H1 (cell line): ENCODE data around the gene HEATR9. TPM values are rescaled to one million over a fixed set of nuclear protein-coding genes. Genes with fewer than 3 reads are reported as not detected.

Source experiments
- CTCF ChIA-PET: fragments of 300-600 bp; sonication (Branson Sonifier 250); formaldehyde crosslinking; loops from one replicate; lab custom pipeline; 2021; ENCODE audit not compliant: partially characterized antibody; lab: Charles Lee
- POLR2A ChIA-PET: fragments of 300-600 bp; sonication (Branson Sonifier 250); formaldehyde crosslinking; loops from one replicate; lab custom pipeline; 2021; ENCODE audit warnings: inconsistent platforms; ENCODE audit not compliant: partially characterized antibody; lab: Charles Lee
- DNase-seq, 2 experiments: peaks; one replicate each; pipeline versions ENCODE4 v3.0.0 to v3.0.0-alpha.2; 2010 to 2022; ENCODE audit warnings: low spot score in 2 of 2, low read depth in 1 of 2, mixed read lengths in 1 of 2
- FAIRE-seq: peaks from 2 replicates; lab custom pipeline; 2011; peaks lifted over from hg19 to GRCh38; lab: Jason Lieb, UNC
- H2AFZ ChIP-seq: 2 replicates; pipeline ENCODE4 v1.8.1; 2012; ENCODE audit warnings: low read length, inconsistent platforms
- H2AK5ac ChIP-seq: 2 replicates; pipeline ENCODE4 v1.6.1; 2013; ENCODE audit warnings: low read depth, low read length
- H2BK120ac ChIP-seq: replicated peaks from 2 replicates; pipeline ENCODE3; 2013; ENCODE audit warnings: low read depth, low read length, inconsistent platforms
- H2BK12ac ChIP-seq: 2 replicates; pipeline ENCODE4 v1.6.1; 2013; ENCODE audit warnings: low read depth, low read length
- H2BK15ac ChIP-seq: 2 replicates; pipeline ENCODE4 v1.6.1; 2013; ENCODE audit warnings: low read length
- H2BK20ac ChIP-seq: 2 replicates; pipeline ENCODE4 v1.6.1; 2013; ENCODE audit warnings: low read length
- H2BK5ac ChIP-seq: 2 replicates; pipeline ENCODE4 v1.6.1; 2013; ENCODE audit warnings: low read depth, low read length
- H3K14ac ChIP-seq: 2 replicates; pipeline ENCODE4 v1.6.1; 2013; ENCODE audit warnings: inconsistent platforms; ENCODE audit not compliant: insufficient read length
- H3K18ac ChIP-seq: 2 replicates; pipeline ENCODE4 v1.6.1; 2013; ENCODE audit warnings: low read length; ENCODE audit errors: extremely low read depth
- H3K23ac ChIP-seq: 2 replicates; pipeline ENCODE4 v1.6.1; 2013; ENCODE audit warnings: inconsistent platforms; ENCODE audit not compliant: insufficient read length
- H3K23me2 ChIP-seq: 2 replicates; pipeline ENCODE4 v1.6.1; 2013; ENCODE audit warnings: low read depth, low read length
- H3K27ac ChIP-seq: 2 replicates; pipeline ENCODE4 v1.6.1; 2011; ENCODE audit warnings: low read depth, low read length, inconsistent platforms
- H3K27me3 ChIP-seq, 4 experiments: replicated peaks in 1 of 4; 1 replicate in 1 of 4; 2 replicates in 3 of 4; pipeline versions ENCODE4 v1.6.1 to v1.8.1; 2011 to 2013; ENCODE audit warnings: low read length in 3 of 4, mild to moderate bottlenecking in 3 of 4, inconsistent platforms in 2 of 4, mixed read lengths in 2 of 4, moderate library complexity in 1 of 4; ENCODE audit not compliant: control insufficient read depth in 3 of 4, insufficient read depth in 3 of 4; ENCODE audit errors: extremely low read depth in 1 of 4
- H3K36me3 ChIP-seq, 4 experiments: 2 replicates each; pipeline versions ENCODE4 v1.6.1 to v1.8.1; 2011 to 2013; ENCODE audit warnings: mild to moderate bottlenecking in 4 of 4, low read length in 3 of 4, moderate library complexity in 2 of 4, control low read depth in 1 of 4, inconsistent platforms in 1 of 4; ENCODE audit not compliant: insufficient read depth in 4 of 4, control insufficient read depth in 2 of 4
- H3K4ac ChIP-seq: replicated peaks from 2 replicates; pipeline ENCODE3; 2013; ENCODE audit warnings: low read length, low read depth, mixed read lengths, inconsistent platforms; ENCODE audit not compliant: insufficient read length
- H3K4me1 ChIP-seq, 4 experiments: replicated peaks in 1 of 4; 1 replicate in 1 of 4; 2 replicates in 3 of 4; pipeline versions ENCODE4 v1.6.1 to v1.8.1; 2011 to 2013; ENCODE audit warnings: low read length in 3 of 4, inconsistent platforms in 2 of 4, mixed read lengths in 1 of 4; ENCODE audit not compliant: insufficient read depth in 4 of 4, control insufficient read depth in 3 of 4
- H3K4me2 ChIP-seq, 2 experiments: 2 replicates each; pipeline versions ENCODE4 v1.6.1 to v1.8.1; 2011 to 2013; ENCODE audit warnings: low read depth in 2 of 2, low read length in 2 of 2, control low read depth in 1 of 2, inconsistent platforms in 1 of 2, mild to moderate bottlenecking in 1 of 2; ENCODE audit not compliant: insufficient read depth in 1 of 2
- H3K4me3 ChIP-seq, 4 experiments: fragments of 200-600, 300-600 bp in 1 of 4; sonication (generic), shearing (Covaris generic), sonication (Bioruptor Twin) in 1 of 4; 2 replicates each; pipeline versions ENCODE4 v1.5.1 to v1.8.1; 2011 to 2016; ENCODE audit warnings: low read length in 4 of 4, low read depth in 3 of 4, control low read depth in 2 of 4, inconsistent platforms in 2 of 4, mild to moderate bottlenecking in 2 of 4, mixed read lengths in 1 of 4, moderate library complexity in 1 of 4; ENCODE audit not compliant: insufficient read depth in 2 of 4; ENCODE audit errors: extremely low read depth in 1 of 4
- H3K56ac ChIP-seq: replicated peaks from 2 replicates; pipeline ENCODE3; 2013; ENCODE audit warnings: low read depth, mild to moderate bottlenecking, mixed read lengths, low read length, inconsistent platforms; ENCODE audit not compliant: insufficient read length
- H3K79me1 ChIP-seq: 2 replicates; pipeline ENCODE4 v1.6.1; 2013; ENCODE audit warnings: low read depth, low read length, control low read depth
- H3K79me2 ChIP-seq, 2 experiments: 2 replicates each; pipeline versions ENCODE4 v1.6.1 to v1.8.1; 2012 to 2013; ENCODE audit warnings: low read length in 2 of 2, mild to moderate bottlenecking in 2 of 2, inconsistent platforms in 1 of 2; ENCODE audit not compliant: insufficient read depth in 2 of 2, control insufficient read depth in 1 of 2
- H3K9ac ChIP-seq, 4 experiments: replicated peaks in 1 of 4; 1 replicate in 1 of 4; 2 replicates in 3 of 4; pipeline versions ENCODE4 v1.6.1 to v1.8.1; 2011 to 2013; ENCODE audit warnings: low read depth in 3 of 4, low read length in 3 of 4, control low read depth in 2 of 4, mild to moderate bottlenecking in 2 of 4, moderate library complexity in 2 of 4, inconsistent platforms in 1 of 4; ENCODE audit errors: extremely low read depth in 1 of 4
- H3K9me3 ChIP-seq, 2 experiments: 2 replicates each; pipeline versions ENCODE4 v1.6.1 to v1.8.1; 2012 to 2013; ENCODE audit warnings: mild to moderate bottlenecking in 2 of 2, moderate library complexity in 2 of 2, control low read depth in 1 of 2, inconsistent platforms in 1 of 2, low read depth in 1 of 2, low read length in 1 of 2, mixed read lengths in 1 of 2; ENCODE audit not compliant: insufficient read depth in 2 of 2
- H4K20me1 ChIP-seq, 2 experiments: replicated peaks in 1 of 2; 2 replicates each; pipeline versions ENCODE3 to v1.8.1; 2011 to 2013; ENCODE audit warnings: inconsistent platforms in 2 of 2, low read length in 2 of 2, mild to moderate bottlenecking in 1 of 2; ENCODE audit not compliant: insufficient read depth in 2 of 2, control insufficient read depth in 1 of 2
- H4K5ac ChIP-seq: 2 replicates; pipeline ENCODE4 v1.6.1; 2013; ENCODE audit warnings: low read length, low read depth, mixed read lengths, inconsistent platforms; ENCODE audit not compliant: insufficient read length
- H4K8ac ChIP-seq: 2 replicates; pipeline ENCODE4 v1.8.0; 2013; ENCODE audit warnings: mild to moderate bottlenecking, moderate library complexity, low read length, inconsistent platforms; ENCODE audit not compliant: insufficient read depth; ENCODE audit errors: extremely low read depth
- H4K91ac ChIP-seq: replicated peaks from 2 replicates; pipeline ENCODE3; 2013; ENCODE audit warnings: low read length, mixed read lengths, inconsistent platforms; ENCODE audit not compliant: insufficient read length
- CREB1 ChIP-seq: IDR thresholded peaks from 2 replicates; pipeline ENCODE4 v1.6.1; 2012; ENCODE audit warnings: inconsistent platforms
- WGBS, 2 experiments: shearing (Covaris generic) in 1 of 2; methylation state at CpG; one replicate each; pipeline versions ENCODE4 v1.1.6 to v1.1.7; 2013 to 2015; ENCODE audit warnings: low lambda C conversion rate in 2 of 2, mixed read lengths in 2 of 2, inconsistent platforms in 1 of 2, low coverage in 1 of 2, missing lambda C conversion rate in 1 of 2; ENCODE audit not compliant: insufficient replicate concordance in 2 of 2, insufficient coverage in 1 of 2, insufficient read length in 1 of 2; ENCODE audit errors: extremely low coverage in 1 of 2, missing lambda C conversion rate in 1 of 2; 5-methylcytosine and 5-hydroxymethylcytosine counted together
- polyA plus RNA-seq, 7 experiments: library from polyadenylated mRNA; depleted of rRNA in 3 of 7; stranded (reverse) in 5 of 7; unstranded in 2 of 7; fragments of >200 nt in 5 of 7; fragments of 200-250 nt in 2 of 7; gene quantifications; 1 replicate in 5 of 7; 2 replicates in 1 of 7; 4 replicates in 1 of 7; pipeline versions ENCODE4 v1.2.1 to v1.2.3, GENCODE V29; 2011 to 2013; ENCODE audit warnings: missing spikeins in 2 of 7, mixed read lengths in 2 of 7
- total RNA-seq: library from RNA; stranded (reverse); fragmentation: NEBNext Ultra II Directional; extraction: Animal tissue kit (Norgen Biotek cat#: 25700); gene quantifications from 2 replicates; pipeline ENCODE4 v1.2.1, GENCODE V29; 2021

Gene HEATR9
- total and polyA plus RNA-seq, 2 of the 8 experiments (the other 6 are each of a cell fraction or from before 2014, with no cell fraction given) = not detected

GRCh38 chr17:35841101-35841500 lies 27.6 kb downstream of the HEATR9 start:
- WGBS, 2 experiments = 98% methylated on average over 3 of the region's 3 CpGs; no CpG with 5 or more reads in 1 of the 2 experiments
- Histone ChIP-seq H3K56ac (no peak overlapping the region), H2BK5ac (no peak overlapping the region), H3K9ac (no peak overlapping the region), H2BK120ac (no peak overlapping the region), H3K23me2 (no peaks in the 10 kb centered on the region), H3K9me3 (no peaks in the 10 kb centered on the region), H2BK12ac (no peak overlapping the region), H3K14ac (no peak overlapping the region), H3K4me1 (no peaks in the 10 kb centered on the region), H2BK15ac (no peak overlapping the region), H3K79me2 (no peaks in the 10 kb centered on the region), H3K4me2 (no peak overlapping the region), H4K91ac (no peak overlapping the region), H2AFZ (no peak overlapping the region), H3K4ac (no peak overlapping the region), H2AK5ac (no peak overlapping the region), H3K18ac (no peak overlapping the region), H2BK20ac (no peak overlapping the region), H4K8ac (no peak overlapping the region), H4K20me1 (peaks cover 3% of the 10 kb centered on the region in 2 experiments), H3K79me1 (no peaks in the 10 kb centered on the region), H3K27ac (no peak overlapping the region), H4K5ac (no peak overlapping the region), H3K4me3 (no peak overlapping the region), H3K27me3 (no peaks in the 10 kb centered on the region; a peak in 1 of 7 replicates), H3K36me3 (peaks cover 44 to 98% (median 82%) of the 10 kb centered on the region in 4 experiments), H3K23ac (no peak overlapping the region)
- CTCF ChIA-PET = interaction anchor here (0.6 to 2.3 kb wide), 5 partner anchors 13 to 677 kb away, joined by 3 to 8 read pairs (median 5); no protein-coding TSS in a partner anchor
- no peak for DNase-seq
- TF ChIP-seq CREB1 = no peak
- FAIRE-seq = no peak
- POLR2A ChIA-PET = interaction anchor here (0.9 to 3.1 kb wide), 5 partner anchors 8 to 28 kb away, joined by 3 to 24 read pairs (median 4); partner anchors contain the start of gene HEATR9
